Calu3 (cell line): Measurements from ENCODE around the gene TCIRG1. TPM values are rescaled to one million over a fixed set of nuclear protein-coding genes. Genes with fewer than 3 reads are reported as not detected.

Source experiments
- BruUV-seq: library from RNA; stranded (reverse); fragments of 400-500 nt; replicated peaks from 2 replicates; lab custom pipeline; 2021; lab: Mats Ljungman, UMichigan
- CTCF ChIA-PET: fragments of 300-600 bp; sonication (Branson Sonifier 250); formaldehyde crosslinking; loops from one replicate; lab custom pipeline; 2022; ENCODE audit warnings: antibody characterized with exemption; lab: Charles Lee
- DNase-seq: peaks from one replicate; pipeline ENCODE4 v3.0.0; 2022
- H3K27ac Mint-ChIP-seq: one replicate; pipeline ENCODE4 v1.8.0; 2022; ENCODE audit warnings: mixed read lengths; ENCODE audit not compliant: unreplicated experiment
- H3K27me3 Mint-ChIP-seq: one replicate; pipeline ENCODE4 v1.8.0; 2022; ENCODE audit warnings: mixed read lengths; ENCODE audit not compliant: unreplicated experiment
- H3K36me3 Mint-ChIP-seq: one replicate; pipeline ENCODE4 v1.8.0; 2022; ENCODE audit warnings: mild to moderate bottlenecking, moderate library complexity, mixed read lengths; ENCODE audit not compliant: insufficient read depth, unreplicated experiment
- H3K4me1 Mint-ChIP-seq: one replicate; pipeline ENCODE4 v1.8.0; 2022; ENCODE audit warnings: mild to moderate bottlenecking, low read depth, mixed read lengths; ENCODE audit not compliant: unreplicated experiment
- H3K4me3 Mint-ChIP-seq: one replicate; pipeline ENCODE4 v1.8.0; 2022; ENCODE audit warnings: mild to moderate bottlenecking, low read depth, moderate library complexity, mixed read lengths; ENCODE audit not compliant: unreplicated experiment
- H3K9me3 Mint-ChIP-seq: one replicate; pipeline ENCODE4 v1.8.0; 2022; ENCODE audit warnings: low read depth, mixed read lengths; ENCODE audit not compliant: unreplicated experiment
- intact Hi-C: fragments of 100-400 bp; cut with micrococcal nuclease; formaldehyde crosslinking; loops from one replicate; pipeline ENCODE4 v1.10.0; 2022; ENCODE audit not compliant: unreplicated experiment
- total RNA-seq: library from RNA; stranded (reverse); gene quantifications from 2 replicates; pipeline ENCODE4 v1.2.3, GENCODE V29; 2022
- TF ChIP-seq, protein P1 (sequence below): fragments of 200-600 bp; IDR thresholded peaks from one replicate; pipeline ENCODE4 v1.8.0; 2022; ENCODE audit warnings: antibody characterized with exemption; ENCODE audit not compliant: unreplicated experiment

The TCIRG1 gene
- total RNA-seq, 1 experiment from 2014 or later = 49.7 TPM

DNA sequence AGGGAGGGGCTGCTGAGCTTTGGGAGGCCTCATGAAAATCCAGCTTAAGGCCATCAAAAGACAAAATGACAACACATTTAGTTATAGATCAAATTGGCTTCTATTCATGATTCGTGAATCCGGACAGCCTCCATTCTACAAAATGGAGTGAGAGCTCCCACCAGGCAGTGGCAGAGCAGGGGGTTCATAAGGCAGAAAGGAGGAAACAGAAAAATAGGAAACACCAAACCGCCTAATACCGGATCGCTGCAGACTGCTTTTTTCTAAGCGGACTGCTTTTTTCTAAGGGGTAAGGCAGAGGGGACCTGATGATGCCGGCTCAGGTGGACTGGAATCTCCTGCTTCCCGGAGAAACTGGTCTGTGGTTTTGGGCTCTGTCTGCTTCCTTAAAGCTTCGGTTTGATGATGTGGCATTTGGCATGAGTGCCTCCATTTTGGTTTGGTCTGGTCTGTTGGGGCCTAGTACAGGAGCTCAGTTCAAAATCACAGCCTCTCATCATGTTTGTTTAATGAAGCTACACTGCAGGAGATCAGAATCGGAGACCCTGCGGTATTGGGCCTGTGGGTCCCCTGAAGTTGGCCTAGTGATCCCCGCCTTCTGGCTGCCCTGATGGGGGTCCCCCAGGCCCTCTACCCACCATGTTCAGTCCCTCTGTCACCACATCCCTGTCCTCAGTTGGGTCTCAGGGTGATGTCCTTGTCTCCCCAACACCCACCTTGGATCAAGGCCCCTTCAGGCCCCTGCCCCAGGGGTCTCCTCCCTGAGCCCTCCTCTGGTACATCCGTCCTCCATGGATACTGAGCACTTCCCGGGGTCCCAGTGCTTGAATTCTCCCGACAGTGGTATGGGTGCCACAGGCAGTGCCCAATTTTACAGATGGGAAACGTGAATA, 27.5 kb upstream of the TCIRG1 start:
- TSS peak; percentile 58 for BruUV-seq
- peak overlapping the region; percentile 88 for H3K4me3 Mint-ChIP-seq
- TF ChIP-seq, protein P1, sequence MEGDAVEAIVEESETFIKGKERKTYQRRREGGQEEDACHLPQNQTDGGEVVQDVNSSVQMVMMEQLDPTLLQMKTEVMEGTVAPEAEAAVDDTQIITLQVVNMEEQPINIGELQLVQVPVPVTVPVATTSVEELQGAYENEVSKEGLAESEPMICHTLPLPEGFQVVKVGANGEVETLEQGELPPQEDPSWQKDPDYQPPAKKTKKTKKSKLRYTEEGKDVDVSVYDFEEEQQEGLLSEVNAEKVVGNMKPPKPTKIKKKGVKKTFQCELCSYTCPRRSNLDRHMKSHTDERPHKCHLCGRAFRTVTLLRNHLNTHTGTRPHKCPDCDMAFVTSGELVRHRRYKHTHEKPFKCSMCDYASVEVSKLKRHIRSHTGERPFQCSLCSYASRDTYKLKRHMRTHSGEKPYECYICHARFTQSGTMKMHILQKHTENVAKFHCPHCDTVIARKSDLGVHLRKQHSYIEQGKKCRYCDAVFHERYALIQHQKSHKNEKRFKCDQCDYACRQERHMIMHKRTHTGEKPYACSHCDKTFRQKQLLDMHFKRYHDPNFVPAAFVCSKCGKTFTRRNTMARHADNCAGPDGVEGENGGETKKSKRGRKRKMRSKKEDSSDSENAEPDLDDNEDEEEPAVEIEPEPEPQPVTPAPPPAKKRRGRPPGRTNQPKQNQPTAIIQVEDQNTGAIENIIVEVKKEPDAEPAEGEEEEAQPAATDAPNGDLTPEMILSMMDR = no peak
- intact Hi-C loops = no loop called here
- CTCF ChIA-PET = interaction anchor here (1.3 kb wide), 1 partner anchor 55 kb away, joined by 3 read pairs; no protein-coding TSS in a partner anchor
- H3K4me1 Mint-ChIP-seq = peaks cover 77% of the 10 kb centered on the region
- H3K9me3 Mint-ChIP-seq = no peaks in the 10 kb centered on the region
- peak overlapping the region; percentile 97 for H3K27ac Mint-ChIP-seq
- DNase-seq = no peak
- peaks cover 75% of the 10 kb centered on the region for H3K36me3 Mint-ChIP-seq
- no peaks in the 10 kb centered on the region for H3K27me3 Mint-ChIP-seq

DNA sequence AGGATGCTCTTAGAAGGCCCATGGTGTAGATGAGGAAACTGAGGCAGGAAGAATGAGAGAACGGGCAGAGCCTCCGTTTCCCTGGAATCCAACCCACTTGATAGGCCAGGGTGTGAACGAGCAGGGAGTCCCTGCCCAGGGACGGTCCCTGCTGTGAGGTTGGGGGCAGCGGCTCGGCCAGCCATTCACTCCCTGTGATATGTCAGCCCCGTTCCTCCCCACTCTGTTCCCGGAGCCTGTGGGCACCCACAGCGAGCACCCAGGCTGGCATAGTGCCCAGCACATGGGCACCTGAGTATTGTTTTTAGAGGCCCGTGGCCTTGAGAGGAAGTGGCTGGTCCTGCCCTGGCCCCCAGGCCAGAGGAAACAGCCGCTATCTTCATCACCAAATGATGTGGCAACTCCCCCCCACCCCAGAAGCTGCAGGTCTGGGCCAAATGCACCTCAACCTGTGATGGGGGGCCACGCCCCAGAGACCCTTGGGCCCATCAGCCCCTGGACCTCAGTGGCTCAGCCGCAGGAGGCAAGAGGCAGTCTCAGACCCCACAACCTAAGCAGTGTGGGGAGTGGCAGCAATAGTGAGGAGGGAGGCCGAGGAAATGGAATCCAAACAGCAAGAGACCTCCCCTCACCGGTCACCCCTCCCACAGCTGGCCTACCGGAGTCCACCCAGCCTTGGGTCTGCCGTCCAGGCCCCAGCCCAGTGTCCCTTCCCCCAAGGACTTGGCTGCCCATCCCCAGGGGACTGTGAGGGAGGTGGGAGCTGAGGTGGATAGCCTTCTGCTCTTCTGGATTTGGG, 26.6 kb upstream of the TCIRG1 start:
- BruUV-seq = no TSS peak
- CTCF ChIA-PET = interaction anchor here (0.6 kb wide), 1 partner anchor 985 kb away, joined by 3 read pairs; no protein-coding TSS in a partner anchor
- no peak for DNase-seq
- H3K36me3 Mint-ChIP-seq = peaks cover 83% of the 10 kb centered on the region
- H3K27me3 Mint-ChIP-seq = no peaks in the 10 kb centered on the region
- peak overlapping the region; percentile 97 for H3K27ac Mint-ChIP-seq
- intact Hi-C loops = no loop called here
- peak overlapping the region; percentile 88 for H3K4me3 Mint-ChIP-seq
- H3K9me3 Mint-ChIP-seq = no peaks in the 10 kb centered on the region
- TF ChIP-seq, protein P1 = no peak
- H3K4me1 Mint-ChIP-seq = peaks cover 86% of the 10 kb centered on the region

DNA sequence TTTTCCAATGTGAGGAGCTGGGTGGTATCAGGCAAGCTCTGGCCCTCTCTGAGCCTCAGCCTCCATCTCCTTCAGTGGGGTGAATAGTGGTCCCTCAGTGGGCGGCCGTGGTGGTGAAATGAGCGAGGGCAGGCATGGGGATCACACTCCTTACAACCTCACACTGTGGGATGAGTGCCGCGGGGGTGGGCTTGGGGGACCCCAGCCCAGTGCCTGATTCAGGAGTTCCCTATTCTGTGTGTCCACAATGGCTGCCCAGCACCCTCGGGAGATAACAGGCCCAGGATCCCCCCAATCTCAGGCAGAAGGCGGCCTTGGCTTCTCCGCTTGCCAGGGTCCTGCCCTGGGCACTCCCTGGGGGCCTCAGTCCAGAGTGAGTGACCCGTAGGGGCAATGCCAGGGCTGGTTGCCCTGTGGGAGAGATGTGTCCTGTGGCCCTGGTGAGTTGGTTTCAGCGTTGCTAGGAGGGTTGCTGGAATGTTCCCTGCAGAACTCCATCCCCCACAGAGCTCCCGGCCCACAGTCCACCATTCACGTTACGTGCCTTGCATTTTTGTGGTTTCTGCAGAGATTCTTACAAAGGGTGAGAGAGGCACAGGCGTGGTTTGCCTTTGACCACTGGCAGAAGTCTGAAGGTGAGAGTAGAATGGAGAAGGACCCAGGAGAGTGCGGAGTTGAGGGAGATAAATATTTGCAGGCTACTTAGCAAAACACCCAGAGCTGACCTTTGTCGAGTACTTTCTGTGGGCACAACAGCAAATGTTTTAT, 25.8 kb upstream of the TCIRG1 start:
- BruUV-seq = no TSS peak
- H3K36me3 Mint-ChIP-seq = peaks cover 90% of the 10 kb centered on the region
- peak overlapping the region; percentile 88 for H3K4me3 Mint-ChIP-seq
- peak; percentile 91 for DNase-seq
- H3K9me3 Mint-ChIP-seq = no peaks in the 10 kb centered on the region
- intact Hi-C loops = no loop called here
- peak overlapping the region; percentile 97 for H3K27ac Mint-ChIP-seq
- peaks cover 94% of the 10 kb centered on the region for H3K4me1 Mint-ChIP-seq
- no peaks in the 10 kb centered on the region for H3K27me3 Mint-ChIP-seq
- TF ChIP-seq, protein P1 = no peak
- CTCF ChIA-PET = interaction anchor here (0.6 to 1.0 kb wide), 5 partner anchors 93 to 986 kb away, joined by 3 to 8 read pairs (median 4); no protein-coding TSS in a partner anchor
